Transverse colon (tissue), 4 donors: ENCODE data around the gene IQGAP1. TPM values are rescaled to one million over a fixed set of nuclear protein-coding genes. Genes with fewer than 3 reads are reported as not detected.

ENCODE experiments used
- DNase-seq: peaks from one replicate; pipeline ENCODE4 v3.0.0-alpha.2; 2019
- H3K27ac ChIP-seq, 4 donors: fragments of 200-600 bp; sonication (generic); 2 replicates each; pipeline ENCODE4 v1.5.1; 2016 to 2018; ENCODE audit warnings: inconsistent platforms in 4 of 4
- H3K27me3 ChIP-seq: fragments of 200-600 bp; sonication (generic); 2 replicates; pipeline ENCODE4 v1.5.1; 2017; ENCODE audit warnings: inconsistent platforms
- H3K36me3 ChIP-seq, 4 donors: fragments of 200-600 bp; sonication (generic); 2 replicates each; pipeline ENCODE4 v1.5.1; 2017 to 2019; ENCODE audit warnings: inconsistent platforms in 4 of 4
- H3K4me1 ChIP-seq, 4 donors: fragments of 200-600 bp; sonication (generic); 2 replicates each; pipeline ENCODE4 v1.5.1; 2017 to 2020; ENCODE audit warnings: inconsistent platforms in 4 of 4
- H3K4me3 ChIP-seq, 4 donors: fragments of 200-600 bp; sonication (generic); 1 replicate in 1 of 4; 2 replicates in 3 of 4; pipeline versions ENCODE4 v1.5.1 to v1.6.1; 2017 to 2019; ENCODE audit warnings: inconsistent platforms in 4 of 4
- H3K9me3 ChIP-seq, 2 donors: fragments of 200-600 bp; sonication (generic); 2 replicates each; pipeline ENCODE4 v1.5.1; 2017 to 2019; ENCODE audit warnings: inconsistent platforms in 2 of 2
- CTCF ChIP-seq, 5 experiments: fragments of 200-600 bp in 3 of 5; fragments of 450-650 bp in 2 of 5; sonication (generic) in 3 of 5; IDR thresholded peaks; 1 replicate in 2 of 5; 2 replicates in 3 of 5; pipeline ENCODE4 v1.5.1; 2016 to 2017; ENCODE audit warnings: antibody characterized with exemption in 5 of 5, inconsistent platforms in 3 of 5, mild to moderate bottlenecking in 2 of 5, moderate library complexity in 1 of 5
- EP300 ChIP-seq: sonication (generic); formaldehyde crosslinking; IDR thresholded peaks from one replicate; pipeline ENCODE4 v1.6.1; 2017; ENCODE audit warnings: antibody characterized with exemption, low read depth
- POLR2A ChIP-seq: fragments of 450-650 bp; IDR thresholded peaks from one replicate; pipeline ENCODE4 v1.6.1; 2016; ENCODE audit warnings: antibody characterized with exemption, mild to moderate bottlenecking, moderate library complexity
- POLR2AphosphoS5 ChIP-seq, 3 donors: sonication (generic); formaldehyde crosslinking; IDR thresholded peaks; one replicate each; pipeline ENCODE4 v1.6.1; 2016; ENCODE audit warnings: antibody characterized with exemption in 3 of 3
- WGBS, 2 donors: methylation state at CpG; one replicate each; pipeline ENCODE4 v1.1.5; 2018; ENCODE audit warnings: low coverage in 1 of 2; 5-methylcytosine and 5-hydroxymethylcytosine counted together
- in situ Hi-C, 4 donors: fragments of 200-750 bp; cut with MboI; loops; one replicate each; pipeline versions ENCODE4 v1.15.0 to v1.15.1; 2017; ENCODE audit warnings: low sequenced_read_pairs in 3 of 4, low pct_ligation_motif_present in 1 of 4, low pct_unique_long_range_greater_than_20kb in 1 of 4
- intact Hi-C: fragments of 100-400 bp; cut with DNase I; formaldehyde crosslinking; loops from one replicate; pipeline ENCODE4 v1.15.1; 2023; ENCODE audit warnings: low total_unique reads
- total RNA-seq, 4 donors: library from RNA; depleted of rRNA; stranded (reverse); fragments of >200 nt; gene quantifications; one replicate each; pipeline ENCODE4 v1.1.0, GENCODE V29; 2016

Gene IQGAP1
- total RNA-seq, 4 donors from 2014 or later = 82.8 to 354 (median 282) TPM

- intact Hi-C loops = no loop called here
- peaks cover 2 to 87% (median 40%) of the 10 kb centered on the region in 4 donors for H3K36me3 ChIP-seq
- no peaks in the 10 kb centered on the region for H3K4me1 ChIP-seq
- no peaks in the 10 kb centered on the region for H3K27me3 ChIP-seq
- in situ Hi-C loops = no loop called here
- TF ChIP-seq POLR2AphosphoS5 (IDR thresholded peaks at IDR 0.05) = no peak
- no peak for TF ChIP-seq POLR2A
- TF ChIP-seq EP300 = no peak
- TF ChIP-seq CTCF (IDR thresholded peaks at IDR 0.05) = no peak
- DNase-seq = no peak
- H3K4me3 ChIP-seq = no peak overlapping the region
- H3K27ac ChIP-seq = no peak overlapping the region
- 88 to 100% methylated on average over 1 of the region's 1 CpG for WGBS, 2 donors
- no peaks in the 10 kb centered on the region for H3K9me3 ChIP-seq
Measured at GRCh38 chr15:90489514-90489913, 101.5 kb downstream of the IQGAP1 start.

GRCh38 chr15:90489944-90490343 is 101.9 kb downstream of the IQGAP1 start:
- Histone ChIP-seq H3K9me3 (no peaks in the 10 kb centered on the region), H3K27me3 (no peaks in the 10 kb centered on the region), H3K27ac (no peak overlapping the region), H3K4me3 (no peak overlapping the region), H3K36me3 (peaks cover 2 to 87% (median 40%) of the 10 kb centered on the region in 4 donors), H3K4me1 (no peaks in the 10 kb centered on the region)
- DNase-seq = no peak
- in situ Hi-C loops = no loop called here
- TF ChIP-seq POLR2A (no peak), POLR2AphosphoS5 (IDR thresholded peaks at IDR 0.05) (no peak), EP300 (no peak), CTCF (IDR thresholded peaks at IDR 0.05) (no peak)
- intact Hi-C loops = no loop called here
- 60 to 61% methylated on average over 1 to 2 of the region's 2 CpGs for WGBS, 2 donors

GRCh38 chr15:90493647-90494046 is 105.6 kb downstream of the IQGAP1 start:
- Histone ChIP-seq H3K27ac (no peak overlapping the region), H3K9me3 (no peaks in the 10 kb centered on the region), H3K4me3 (no peak overlapping the region), H3K27me3 (no peaks in the 10 kb centered on the region), H3K4me1 (peaks cover 0 to 17% (median 4%) of the 10 kb centered on the region in 4 donors), H3K36me3 (peaks cover 0 to 85% (median 37%) of the 10 kb centered on the region in 4 donors)
- DNase-seq = no peak
- in situ Hi-C loops (no loop called here), intact Hi-C loops (no loop called here)
- TF ChIP-seq POLR2AphosphoS5 (IDR thresholded peaks at IDR 0.05) (no peak), POLR2A (no peak)

- no peak for DNase-seq
- Histone ChIP-seq H3K36me3 (peaks cover 0 to 97% (median 42%) of the 10 kb centered on the region in 4 donors), H3K4me3 (no peak overlapping the region), H3K9me3 (no peaks in the 10 kb centered on the region), H3K4me1 (peaks cover 0 to 17% (median 4%) of the 10 kb centered on the region in 4 donors), H3K27me3 (no peaks in the 10 kb centered on the region), H3K27ac (no peak overlapping the region)
- 83 to 89% methylated on average over 3 of the region's 3 CpGs for WGBS, 2 donors
- intact Hi-C loops = no loop called here
- in situ Hi-C loops = no loop called here
- TF ChIP-seq CTCF (IDR thresholded peaks at IDR 0.05) (no peak), EP300 (no peak), POLR2A (no peak), POLR2AphosphoS5 (IDR thresholded peaks at IDR 0.05) (no peak)
Measured at GRCh38 chr15:90495067-90495466, 107.0 kb downstream of the IQGAP1 start.

- Histone ChIP-seq H3K27ac (no peak overlapping the region), H3K4me3 (no peak overlapping the region), H3K9me3 (no peaks in the 10 kb centered on the region), H3K27me3 (no peaks in the 10 kb centered on the region), H3K36me3 (peaks cover 0 to 96% (median 40%) of the 10 kb centered on the region in 4 donors), H3K4me1 (peaks cover 0 to 17% (median 4%) of the 10 kb centered on the region in 4 donors)
- no peak for TF ChIP-seq EP300
- TF ChIP-seq POLR2A = no peak
- in situ Hi-C loops = no loop called here
- 59% methylated on average over 3 of the region's 3 CpGs for WGBS, 2 donors
- intact Hi-C loops = no loop called here
- no peak for DNase-seq
Measured at GRCh38 chr15:90496791-90497190, 108.7 kb downstream of the IQGAP1 start.
